ENCODE data around the gene UBALD2. TPM values are rescaled to one million over a fixed set of nuclear protein-coding genes. Genes with fewer than 3 reads are reported as not detected.
A peak's percentile ranks its signal among the peaks of the same experiment; 100 is the strongest.

The UBALD2 gene
- polyA plus RNA-seq, 1 experiment, result 18.1 TPM

GRCh38 chr17:76271669-76272540 is 6.8 kb downstream of the UBALD2 start:
- no peak overlapping the region for H3K27ac ChIP-seq (ENCODE audit: low read depth, low read length)
- no peak overlapping the region for H3K4me3 ChIP-seq (ENCODE audit: low read depth, low read length)
- no peaks in the 10 kb centered on the region for H3K27me3 ChIP-seq (ENCODE audit: control insufficient read depth, insufficient read depth, low read length)
- ChIA-PET CTCF (interaction anchor here (1.6 kb wide), 1 partner anchor 8 kb away, joined by 7 read pairs; no protein-coding TSS in a partner anchor), POLR2A (no interaction called here)
- no peak for DNase-seq (ENCODE audit: low read depth, low spot score)
- TF ChIP-seq, protein P1, sequence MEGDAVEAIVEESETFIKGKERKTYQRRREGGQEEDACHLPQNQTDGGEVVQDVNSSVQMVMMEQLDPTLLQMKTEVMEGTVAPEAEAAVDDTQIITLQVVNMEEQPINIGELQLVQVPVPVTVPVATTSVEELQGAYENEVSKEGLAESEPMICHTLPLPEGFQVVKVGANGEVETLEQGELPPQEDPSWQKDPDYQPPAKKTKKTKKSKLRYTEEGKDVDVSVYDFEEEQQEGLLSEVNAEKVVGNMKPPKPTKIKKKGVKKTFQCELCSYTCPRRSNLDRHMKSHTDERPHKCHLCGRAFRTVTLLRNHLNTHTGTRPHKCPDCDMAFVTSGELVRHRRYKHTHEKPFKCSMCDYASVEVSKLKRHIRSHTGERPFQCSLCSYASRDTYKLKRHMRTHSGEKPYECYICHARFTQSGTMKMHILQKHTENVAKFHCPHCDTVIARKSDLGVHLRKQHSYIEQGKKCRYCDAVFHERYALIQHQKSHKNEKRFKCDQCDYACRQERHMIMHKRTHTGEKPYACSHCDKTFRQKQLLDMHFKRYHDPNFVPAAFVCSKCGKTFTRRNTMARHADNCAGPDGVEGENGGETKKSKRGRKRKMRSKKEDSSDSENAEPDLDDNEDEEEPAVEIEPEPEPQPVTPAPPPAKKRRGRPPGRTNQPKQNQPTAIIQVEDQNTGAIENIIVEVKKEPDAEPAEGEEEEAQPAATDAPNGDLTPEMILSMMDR (IDR thresholded peaks at IDR 0.05; ENCODE audit: low read depth, low read length), result no peak
- no peaks in the 10 kb centered on the region for H3K9me3 ChIP-seq (ENCODE audit: control insufficient read depth, insufficient read depth, low read length)

GRCh38 chr17:76272541-76273444 is 7.6 kb downstream of the UBALD2 start:
- CTCF ChIA-PET, result no interaction called here
- Histone ChIP-seq H3K27me3 (ENCODE audit: control insufficient read depth, insufficient read depth, low read length) (no peaks in the 10 kb centered on the region), H3K4me3 (ENCODE audit: low read depth, low read length) (no peak overlapping the region), H3K9me3 (ENCODE audit: control insufficient read depth, insufficient read depth, low read length) (no peaks in the 10 kb centered on the region), H3K27ac (ENCODE audit: low read depth, low read length) (no peak overlapping the region)
- TF ChIP-seq, protein P1 (IDR thresholded peaks at IDR 0.05; ENCODE audit: low read depth, low read length), result no peak
- POLR2A ChIA-PET, result no interaction called here
- DNase-seq (ENCODE audit: low read depth, low spot score), result no peak

DNA sequence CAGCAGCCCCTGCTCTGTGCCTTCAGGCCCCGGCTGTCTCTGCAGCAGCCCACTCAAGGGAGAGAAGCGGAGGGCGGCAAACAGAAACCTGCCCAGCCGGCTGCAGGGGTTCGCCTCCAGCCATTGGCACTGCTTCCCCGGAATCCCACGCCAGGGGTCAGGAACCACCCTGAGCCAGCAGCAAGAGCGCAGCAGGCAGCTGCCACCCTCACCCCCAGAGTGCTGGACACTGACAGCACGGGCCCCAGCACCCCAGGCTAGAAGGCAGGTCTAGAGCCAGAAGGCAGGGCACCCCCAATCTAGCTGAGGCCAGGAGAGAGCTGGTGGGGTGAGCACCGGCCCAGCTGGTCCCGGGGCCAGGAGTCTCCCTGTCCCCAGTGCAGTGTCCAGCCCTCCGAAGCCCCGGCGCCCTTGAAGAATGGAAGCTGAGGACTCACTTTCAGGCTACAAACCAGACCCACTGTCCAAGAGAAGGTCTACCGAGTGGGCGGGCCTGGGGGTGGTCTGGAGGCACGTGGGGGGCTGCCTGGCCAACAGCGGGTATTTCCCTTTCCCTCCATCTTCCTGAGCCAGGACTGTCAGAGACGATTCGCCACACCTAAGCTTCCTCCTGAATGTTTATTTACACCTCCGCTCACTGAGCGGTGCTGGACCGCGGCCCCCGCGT is 8.4 kb downstream of the UBALD2 start:
- H3K27ac ChIP-seq (ENCODE audit: low read depth, low read length), result no peak overlapping the region
- no peaks in the 10 kb centered on the region for H3K27me3 ChIP-seq (ENCODE audit: control insufficient read depth, insufficient read depth, low read length)
- POLR2A ChIA-PET, result no interaction called here
- no peaks in the 10 kb centered on the region; the same call in 1 of the 2 replicates for H3K9me3 ChIP-seq (ENCODE audit: control insufficient read depth, insufficient read depth, low read length)
- DNase-seq (ENCODE audit: low read depth, low spot score), result no peak
- TF ChIP-seq, protein P1 (IDR thresholded peaks at IDR 0.05; ENCODE audit: low read depth, low read length), result no peak
- CTCF ChIA-PET, result interaction anchor here (1.0 to 1.6 kb wide), 2 partner anchors 155 to 259 kb away, joined by 4 to 6 read pairs; no protein-coding TSS in a partner anchor
- no peak overlapping the region for H3K4me3 ChIP-seq (ENCODE audit: low read depth, low read length)

DNA sequence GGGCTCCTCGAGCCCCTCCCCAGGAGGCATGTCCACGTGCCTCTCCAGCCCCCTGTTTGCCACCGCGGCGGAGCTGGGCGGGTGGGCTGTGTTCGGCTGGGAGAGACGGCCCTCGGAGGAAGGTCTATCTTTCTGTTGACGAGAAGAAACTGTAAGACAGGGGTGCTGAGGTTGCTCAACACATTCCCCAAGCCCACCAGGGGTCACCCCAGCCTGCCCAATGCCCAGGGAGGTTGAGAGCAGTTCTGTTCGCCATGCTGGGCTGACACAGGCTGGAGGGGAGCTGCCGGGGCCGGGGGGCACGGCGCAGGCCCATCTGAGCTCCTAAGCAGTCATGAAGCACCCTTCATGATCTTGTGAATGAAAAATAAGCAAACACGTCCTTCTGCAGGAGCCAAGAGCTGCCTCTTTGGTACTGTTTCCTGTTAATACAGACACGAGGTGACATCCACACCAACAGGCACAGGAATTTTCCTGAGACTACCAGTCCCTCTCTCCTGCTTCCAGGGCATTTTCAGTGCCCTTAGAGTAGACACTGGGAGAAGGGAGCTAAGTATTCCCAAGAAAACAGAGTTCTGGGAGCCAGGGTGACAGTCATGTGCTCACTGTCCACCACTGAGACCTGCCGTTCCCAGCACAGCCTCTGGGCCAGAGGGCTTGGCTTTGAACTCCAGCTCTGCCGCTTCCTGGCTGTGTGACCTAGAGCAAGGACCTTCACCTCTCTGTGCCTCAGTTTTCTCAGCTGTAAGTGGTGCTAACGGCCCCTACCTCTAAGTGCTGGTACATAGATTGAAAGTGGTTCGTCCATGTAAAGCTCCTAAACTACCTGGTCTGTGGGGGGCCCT is 9.2 kb downstream of the UBALD2 start:
- Histone ChIP-seq H3K27ac (ENCODE audit: low read depth, low read length) (peak overlapping the region; percentile 11), H3K27me3 (ENCODE audit: control insufficient read depth, insufficient read depth, low read length) (no peaks in the 10 kb centered on the region), H3K9me3 (ENCODE audit: control insufficient read depth, insufficient read depth, low read length) (no peaks in the 10 kb centered on the region; the same call in 1 of the 2 replicates), H3K4me3 (ENCODE audit: low read depth, low read length) (no peak overlapping the region)
- TF ChIP-seq, protein P1 (IDR thresholded peaks at IDR 0.05; ENCODE audit: low read depth, low read length), result no peak
- DNase-seq (ENCODE audit: low read depth, low spot score), result no peak
- ChIA-PET CTCF (interaction anchor here (0.6 to 1.6 kb wide), 5 partner anchors 149 to 260 kb away, joined by 3 to 6 read pairs (median 4); no protein-coding TSS in a partner anchor), POLR2A (no interaction called here)

Measured in AG04450 (cell line).